HEK293 (cell line): ENCODE data around the gene ACVR1.

Experiments
- OVOL3 ChIP-seq: fragments of 450-650 bp; formaldehyde crosslinking; IDR thresholded peaks from 2 replicates; pipeline ENCODE4 v1.5.1; 2016; ENCODE audit warnings: missing biosample characterization, missing genetic modification characterization
- PRDM1 ChIP-seq: fragments of 450-650 bp; formaldehyde crosslinking; IDR thresholded peaks from 2 replicates; pipeline ENCODE4; 2016; ENCODE audit warnings: missing biosample characterization, missing genetic modification characterization
- TF ChIP-seq, protein P1 (sequence below): fragments of 450-650 bp; formaldehyde crosslinking; IDR thresholded peaks from 2 replicates; pipeline ENCODE4 v1.5.1; 2016; ENCODE audit warnings: missing biosample characterization, missing genetic modification characterization
- TF ChIP-seq, protein P2 (sequence below): fragments of 450-650 bp; formaldehyde crosslinking; IDR thresholded peaks from 2 replicates; pipeline ENCODE4 v1.5.1; 2016; ENCODE audit warnings: missing biosample characterization, missing genetic modification characterization
- TF ChIP-seq, protein P3 (sequence below): fragments of 450-650 bp; formaldehyde crosslinking; IDR thresholded peaks from 2 replicates; pipeline ENCODE4 v1.5.1; 2016; ENCODE audit warnings: missing biosample characterization, missing genetic modification characterization

DNA sequence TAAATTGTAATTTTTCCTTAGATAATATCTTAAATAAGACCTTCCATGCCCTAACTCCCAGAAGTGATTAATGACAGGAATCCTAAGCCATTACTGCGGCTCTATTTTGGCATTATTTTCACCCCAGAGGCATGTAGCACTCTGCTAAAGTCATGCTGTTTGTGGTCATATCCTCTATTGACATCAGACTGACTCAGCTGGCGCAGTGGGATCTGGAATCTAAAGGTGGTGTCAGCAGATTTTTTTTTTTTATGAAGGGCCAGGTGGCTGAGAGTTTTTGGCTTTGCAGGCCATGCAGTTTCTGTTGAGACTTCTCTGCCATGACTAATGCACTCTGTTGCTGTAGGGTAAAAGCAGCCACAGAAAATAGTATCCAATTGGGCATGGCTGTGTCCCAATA, 183.4 kb downstream of the ACVR1 start:
- TF ChIP-seq PRDM1 (tag by site-specific recombination) (no peak), OVOL3 (no peak)
- TF ChIP-seq, protein P1, sequence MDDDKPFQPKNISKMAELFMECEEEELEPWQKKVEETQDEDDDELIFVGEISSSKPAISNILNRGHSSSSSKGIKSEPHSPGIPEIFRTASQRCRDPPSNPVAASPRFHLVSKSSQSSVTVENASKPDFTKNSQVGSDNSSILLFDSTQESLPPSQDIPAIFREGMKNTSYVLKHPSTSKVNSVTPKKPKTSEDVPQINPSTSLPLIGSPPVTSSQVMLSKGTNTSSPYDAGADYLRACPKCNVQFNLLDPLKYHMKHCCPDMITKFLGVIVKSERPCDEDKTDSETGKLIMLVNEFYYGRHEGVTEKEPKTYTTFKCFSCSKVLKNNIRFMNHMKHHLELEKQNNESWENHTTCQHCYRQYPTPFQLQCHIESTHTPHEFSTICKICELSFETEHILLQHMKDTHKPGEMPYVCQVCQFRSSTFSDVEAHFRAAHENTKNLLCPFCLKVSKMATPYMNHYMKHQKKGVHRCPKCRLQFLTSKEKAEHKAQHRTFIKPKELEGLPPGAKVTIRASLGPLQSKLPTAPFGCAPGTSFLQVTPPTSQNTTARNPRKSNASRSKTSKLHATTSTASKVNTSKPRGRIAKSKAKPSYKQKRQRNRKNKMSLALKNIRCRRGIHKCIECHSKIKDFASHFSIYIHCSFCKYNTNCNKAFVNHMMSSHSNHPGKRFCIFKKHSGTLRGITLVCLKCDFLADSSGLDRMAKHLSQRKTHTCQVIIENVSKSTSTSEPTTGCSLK (tag by site-specific recombination) = no peak
- TF ChIP-seq, protein P2, sequence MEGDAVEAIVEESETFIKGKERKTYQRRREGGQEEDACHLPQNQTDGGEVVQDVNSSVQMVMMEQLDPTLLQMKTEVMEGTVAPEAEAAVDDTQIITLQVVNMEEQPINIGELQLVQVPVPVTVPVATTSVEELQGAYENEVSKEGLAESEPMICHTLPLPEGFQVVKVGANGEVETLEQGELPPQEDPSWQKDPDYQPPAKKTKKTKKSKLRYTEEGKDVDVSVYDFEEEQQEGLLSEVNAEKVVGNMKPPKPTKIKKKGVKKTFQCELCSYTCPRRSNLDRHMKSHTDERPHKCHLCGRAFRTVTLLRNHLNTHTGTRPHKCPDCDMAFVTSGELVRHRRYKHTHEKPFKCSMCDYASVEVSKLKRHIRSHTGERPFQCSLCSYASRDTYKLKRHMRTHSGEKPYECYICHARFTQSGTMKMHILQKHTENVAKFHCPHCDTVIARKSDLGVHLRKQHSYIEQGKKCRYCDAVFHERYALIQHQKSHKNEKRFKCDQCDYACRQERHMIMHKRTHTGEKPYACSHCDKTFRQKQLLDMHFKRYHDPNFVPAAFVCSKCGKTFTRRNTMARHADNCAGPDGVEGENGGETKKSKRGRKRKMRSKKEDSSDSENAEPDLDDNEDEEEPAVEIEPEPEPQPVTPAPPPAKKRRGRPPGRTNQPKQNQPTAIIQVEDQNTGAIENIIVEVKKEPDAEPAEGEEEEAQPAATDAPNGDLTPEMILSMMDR (tag by site-specific recombination) = no peak
- TF ChIP-seq, protein P3, sequence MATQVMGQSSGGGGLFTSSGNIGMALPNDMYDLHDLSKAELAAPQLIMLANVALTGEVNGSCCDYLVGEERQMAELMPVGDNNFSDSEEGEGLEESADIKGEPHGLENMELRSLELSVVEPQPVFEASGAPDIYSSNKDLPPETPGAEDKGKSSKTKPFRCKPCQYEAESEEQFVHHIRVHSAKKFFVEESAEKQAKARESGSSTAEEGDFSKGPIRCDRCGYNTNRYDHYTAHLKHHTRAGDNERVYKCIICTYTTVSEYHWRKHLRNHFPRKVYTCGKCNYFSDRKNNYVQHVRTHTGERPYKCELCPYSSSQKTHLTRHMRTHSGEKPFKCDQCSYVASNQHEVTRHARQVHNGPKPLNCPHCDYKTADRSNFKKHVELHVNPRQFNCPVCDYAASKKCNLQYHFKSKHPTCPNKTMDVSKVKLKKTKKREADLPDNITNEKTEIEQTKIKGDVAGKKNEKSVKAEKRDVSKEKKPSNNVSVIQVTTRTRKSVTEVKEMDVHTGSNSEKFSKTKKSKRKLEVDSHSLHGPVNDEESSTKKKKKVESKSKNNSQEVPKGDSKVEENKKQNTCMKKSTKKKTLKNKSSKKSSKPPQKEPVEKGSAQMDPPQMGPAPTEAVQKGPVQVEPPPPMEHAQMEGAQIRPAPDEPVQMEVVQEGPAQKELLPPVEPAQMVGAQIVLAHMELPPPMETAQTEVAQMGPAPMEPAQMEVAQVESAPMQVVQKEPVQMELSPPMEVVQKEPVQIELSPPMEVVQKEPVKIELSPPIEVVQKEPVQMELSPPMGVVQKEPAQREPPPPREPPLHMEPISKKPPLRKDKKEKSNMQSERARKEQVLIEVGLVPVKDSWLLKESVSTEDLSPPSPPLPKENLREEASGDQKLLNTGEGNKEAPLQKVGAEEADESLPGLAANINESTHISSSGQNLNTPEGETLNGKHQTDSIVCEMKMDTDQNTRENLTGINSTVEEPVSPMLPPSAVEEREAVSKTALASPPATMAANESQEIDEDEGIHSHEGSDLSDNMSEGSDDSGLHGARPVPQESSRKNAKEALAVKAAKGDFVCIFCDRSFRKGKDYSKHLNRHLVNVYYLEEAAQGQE (tag by site-specific recombination) = no peak
